Activated CD8-positive, alpha-beta memory T cell treated with anti-CD3 and anti-CD28 coated beads for 24 hours (primary cell): ENCODE measurements around the gene SMIM10L2A.
"Not testable (repeated sequence)": the region's sequence is repeated elsewhere in the genome, so short reads cannot be mapped to it uniquely, and the experiment has no call there.

Source experiments
- DNase-seq: peaks from one replicate; pipeline ENCODE4 v3.0.0-alpha.2; 2020

The SMIM10L2A gene

GRCh38 chrX:135421932-135422809 is at the start of gene SMIM10L2A:
Gene SMIM10L2A, plus strand, starts transcription at chrX:135421944. Its CDS starts 188 bp downstream, at chrX:135422132.
- DNase-seq = no peak

- no peak for DNase-seq
Measured at GRCh38 chrX:135373357-135373756, 48.4 kb upstream of the SMIM10L2A start.

DNA sequence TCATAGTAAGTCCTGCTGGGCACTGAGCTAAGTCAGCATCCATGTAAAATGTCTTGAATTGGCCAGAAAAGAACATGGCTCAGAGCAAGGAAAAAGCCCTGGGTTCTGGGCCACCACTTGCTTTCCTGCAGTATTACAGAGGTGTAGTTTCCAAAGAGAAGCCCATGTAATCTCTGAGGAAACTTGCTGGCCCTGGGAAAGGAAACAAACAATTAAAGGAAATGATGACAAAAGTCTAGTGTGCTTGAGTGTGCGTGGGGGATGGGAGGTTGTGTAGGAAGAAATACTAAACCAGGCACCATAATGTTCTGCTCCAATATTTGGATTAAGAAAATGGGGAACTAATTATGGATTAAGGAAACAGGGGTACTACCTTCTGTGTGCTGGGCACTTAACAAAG is 39.5 kb upstream of the SMIM10L2A start:
- no peak for DNase-seq

DNA sequence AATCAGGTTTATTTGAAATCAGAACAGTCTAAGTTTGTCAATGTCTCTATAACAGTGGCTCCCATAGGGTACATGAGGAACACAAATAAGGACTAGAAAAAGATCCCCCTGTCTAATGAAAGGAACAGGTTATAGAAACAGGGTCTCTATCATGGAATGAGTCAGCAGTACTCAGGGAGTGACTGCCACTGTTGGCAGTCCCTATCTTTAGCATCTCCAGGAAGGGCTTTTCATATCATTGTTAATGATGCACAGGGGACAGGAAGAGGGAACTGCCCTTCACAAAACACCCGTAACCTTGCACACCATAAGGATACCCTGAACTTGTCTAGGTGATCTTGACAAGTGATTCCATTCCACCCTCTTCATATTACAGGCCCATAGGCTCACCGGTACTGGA is 38.5 kb upstream of the SMIM10L2A start:
- no peak for DNase-seq

GRCh38 chrX:135384161-135384836 is 37.4 kb upstream of the SMIM10L2A start:
- no peak for DNase-seq

GRCh38 chrX:135388841-135389240 is 32.9 kb upstream of the SMIM10L2A start:
- no peak for DNase-seq

- DNase-seq = no peak
Measured at GRCh38 chrX:135389243-135389642, 32.5 kb upstream of the SMIM10L2A start.

DNA sequence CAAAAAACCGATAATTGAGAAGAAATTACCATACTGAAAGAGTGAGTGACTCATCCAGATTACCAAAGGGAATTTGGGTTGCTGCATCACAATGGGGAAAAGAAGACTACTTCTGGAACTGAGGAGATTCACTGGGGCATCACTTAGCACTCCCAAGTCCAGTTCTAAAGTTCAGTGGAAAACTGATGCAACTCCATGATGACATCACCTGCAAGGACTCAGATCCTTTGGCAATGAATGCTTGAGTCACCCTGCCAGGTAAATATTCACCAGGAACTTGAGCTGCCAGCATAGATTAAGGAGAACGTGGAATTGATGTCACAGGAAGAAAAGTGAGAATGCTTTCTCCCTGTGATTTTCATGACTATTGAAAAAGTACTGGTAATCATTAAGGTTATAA is 32.0 kb upstream of the SMIM10L2A start:
- DNase-seq = no peak

DNA sequence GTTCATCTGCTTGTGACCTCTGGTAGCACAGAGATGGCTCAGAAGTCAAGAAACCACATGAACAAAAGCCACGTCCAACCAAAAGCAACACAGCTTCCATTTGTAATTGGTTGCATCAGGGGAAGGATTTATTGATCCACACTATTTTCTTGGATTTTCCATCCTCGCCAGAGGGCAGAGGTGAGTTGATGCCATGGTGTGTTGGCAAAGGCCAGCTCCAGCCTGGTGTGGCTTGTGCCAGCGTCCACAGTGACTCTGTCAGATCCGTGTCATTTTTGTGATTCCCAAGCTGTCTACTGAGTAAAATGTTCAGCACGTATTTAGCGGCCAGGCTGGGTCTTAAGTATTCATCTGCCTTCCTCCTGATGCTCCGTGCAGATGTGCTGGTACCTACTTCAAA is 30.0 kb upstream of the SMIM10L2A start:
- DNase-seq = no peak

DNA sequence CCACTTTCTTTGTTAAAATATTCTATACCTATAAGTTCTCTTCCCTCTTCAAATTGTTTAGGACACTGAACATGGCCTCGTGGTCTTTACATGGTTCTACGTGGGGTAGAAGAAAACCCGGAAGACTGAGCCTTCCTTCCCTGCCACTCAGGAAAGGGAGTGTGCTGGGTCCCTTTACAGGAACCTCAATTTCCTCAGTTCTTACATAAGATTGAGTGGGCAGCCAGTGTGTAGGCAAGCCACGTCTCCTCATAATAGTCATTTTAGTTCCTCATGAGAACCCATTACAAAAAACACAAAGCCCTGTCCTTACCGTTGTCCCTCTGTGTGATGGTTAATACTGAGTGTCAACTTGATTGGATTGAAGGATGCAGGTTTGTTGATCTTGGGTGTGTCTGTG is 28.7 kb upstream of the SMIM10L2A start:
- DNase-seq = no peak

DNA sequence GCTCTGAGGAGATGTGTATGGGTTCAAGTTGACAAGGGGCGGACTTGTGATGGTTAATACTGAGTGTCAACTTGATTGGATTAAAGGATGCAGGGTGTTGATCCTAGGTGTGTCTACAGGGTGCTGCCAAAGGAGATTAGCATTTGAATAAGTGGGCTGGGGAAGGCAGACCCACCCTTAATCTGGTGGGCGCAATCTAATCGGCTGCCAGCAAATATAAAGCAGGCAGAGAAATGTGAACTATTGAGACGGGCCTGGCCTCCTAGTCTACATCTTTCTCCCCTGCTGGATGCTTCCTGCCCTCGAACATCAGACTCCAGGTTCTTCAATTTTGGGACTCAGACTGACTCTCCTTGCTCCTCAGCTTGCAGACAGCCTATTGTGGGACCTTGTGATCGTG is 26.7 kb upstream of the SMIM10L2A start:
- DNase-seq = no peak

GRCh38 chrX:135396109-135396508 is 25.6 kb upstream of the SMIM10L2A start:
- no peak for DNase-seq

GRCh38 chrX:135396566-135396965 is 25.2 kb upstream of the SMIM10L2A start:
- DNase-seq = no peak

GRCh38 chrX:135397652-135398051 is 24.1 kb upstream of the SMIM10L2A start:
- DNase-seq = no peak

DNA sequence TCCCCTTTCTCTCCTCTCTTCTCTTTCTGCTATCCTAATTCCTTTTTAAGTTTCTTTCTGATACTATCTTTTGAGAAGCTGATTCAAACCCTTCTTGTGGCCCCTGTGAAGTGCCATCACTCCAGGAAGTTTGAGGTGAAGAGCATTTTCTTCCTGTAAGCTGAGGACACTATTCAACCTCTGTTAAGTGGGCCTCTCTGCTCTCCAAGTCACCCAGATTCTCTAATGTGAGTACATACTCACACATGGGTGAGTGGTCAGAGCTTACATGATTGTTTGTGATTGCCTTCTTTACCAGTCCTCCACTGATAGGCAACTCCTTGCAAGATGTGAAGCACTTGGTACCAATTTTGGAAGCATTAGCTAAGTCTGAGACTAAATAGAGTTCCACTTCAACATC is 18.4 kb upstream of the SMIM10L2A start:
- no peak for DNase-seq

- DNase-seq = not testable (repeated sequence)
Measured at GRCh38 chrX:135406428-135406827, 15.3 kb upstream of the SMIM10L2A start.

GRCh38 chrX:135408794-135409193 is 12.9 kb upstream of the SMIM10L2A start:
- DNase-seq = no peak

DNA sequence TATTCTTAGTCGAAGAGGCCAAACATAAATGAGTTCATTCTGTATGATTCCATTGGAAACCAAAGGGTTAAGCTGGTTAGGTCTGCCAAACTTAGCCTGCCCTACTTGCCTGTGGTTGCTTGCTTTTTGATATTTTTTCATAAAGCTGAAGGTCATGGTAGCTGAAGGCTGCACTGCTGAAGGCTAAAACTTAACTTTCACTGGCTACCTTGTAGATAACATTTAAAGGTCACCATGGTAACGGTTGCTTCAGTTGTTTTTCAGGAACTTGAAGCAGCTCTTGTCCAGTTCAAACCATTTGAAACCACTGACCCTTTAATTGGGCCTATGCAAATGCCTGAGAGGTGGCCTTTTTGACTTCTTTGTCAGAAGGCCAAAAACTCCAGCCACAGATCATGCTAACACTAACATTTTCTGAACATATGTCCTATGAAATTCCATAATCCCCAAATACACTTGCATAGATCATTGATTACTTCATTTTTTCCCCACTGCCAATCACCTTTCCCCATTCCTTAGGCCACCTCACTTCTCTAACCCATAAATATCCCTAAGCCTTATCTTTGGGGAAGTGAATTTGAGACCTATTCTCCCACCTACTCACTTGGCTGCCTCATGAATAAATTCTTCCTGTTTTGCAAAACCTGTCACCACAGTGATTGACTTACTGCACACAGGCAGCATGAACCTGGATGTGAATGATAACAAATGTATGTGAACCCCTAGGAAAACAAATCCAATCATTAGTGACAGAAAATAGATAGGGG is 10.7 kb upstream of the SMIM10L2A start:
- DNase-seq = no peak

DNA sequence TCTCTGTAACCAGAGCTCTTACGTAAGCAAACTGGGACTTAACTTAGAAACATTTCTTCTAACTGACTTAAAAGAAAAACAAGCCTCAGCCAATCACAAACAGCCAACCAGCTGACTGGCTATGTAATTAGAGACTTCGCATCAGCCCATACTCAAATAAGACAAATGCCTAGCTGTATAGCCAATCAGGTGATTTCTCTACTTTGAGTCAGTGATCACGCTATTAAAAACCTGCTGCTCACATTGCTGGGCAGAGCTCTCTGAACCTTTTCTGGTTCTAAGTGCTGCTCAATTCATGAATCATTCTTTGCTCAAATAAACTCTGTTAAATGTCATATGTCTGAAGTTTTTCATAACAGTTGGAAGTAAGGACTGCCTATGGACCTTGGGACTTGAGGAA is 9.9 kb upstream of the SMIM10L2A start:
- DNase-seq = no peak

- no peak for DNase-seq
Measured at GRCh38 chrX:135416546-135416945, 5.2 kb upstream of the SMIM10L2A start.

DNA sequence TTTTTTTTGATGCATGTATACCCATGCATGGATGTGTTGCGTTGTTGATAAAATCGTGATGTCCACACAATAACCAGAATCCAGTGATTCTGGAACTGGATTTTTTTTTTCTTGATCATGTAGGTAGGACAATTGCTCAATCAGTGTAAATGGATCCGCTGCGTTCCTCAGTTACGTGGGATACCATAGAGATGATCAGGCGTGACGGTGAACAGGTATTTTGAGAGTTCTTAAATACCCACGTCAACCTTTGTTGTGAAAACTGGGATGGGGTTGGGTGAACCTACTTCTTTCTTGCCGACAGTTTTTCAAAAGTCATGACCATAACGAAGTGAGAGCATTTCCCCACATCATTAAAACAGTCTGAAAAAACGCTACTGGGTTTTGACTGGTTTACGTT is 913 bp upstream of the SMIM10L2A start:
- no peak for DNase-seq

DNA sequence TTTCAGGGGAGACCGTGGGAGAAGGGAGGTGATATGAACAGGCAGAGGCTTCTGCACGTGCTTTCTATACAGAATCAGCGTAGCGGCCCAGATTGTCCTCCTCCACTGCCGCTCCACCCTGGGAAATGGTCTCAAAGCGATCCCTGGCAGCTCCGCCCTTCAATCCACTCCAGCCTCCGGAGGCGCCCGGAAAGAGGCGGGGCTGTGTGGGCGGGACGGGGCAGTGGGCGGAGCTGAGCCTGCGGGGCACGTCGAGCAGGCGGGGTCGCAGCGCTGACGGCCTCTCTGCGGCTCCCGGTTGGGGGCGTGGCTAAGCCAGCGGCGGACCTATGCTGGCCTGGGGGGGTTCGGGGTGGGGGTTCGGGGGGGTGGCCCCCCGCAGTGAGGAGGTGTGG is 210 bp upstream of the SMIM10L2A start:
- peak; percentile 93 for DNase-seq

- DNase-seq = not testable (repeated sequence)
Measured at GRCh38 chrX:135422810-135423168, 1.0 kb downstream of the SMIM10L2A start.
